Measurements from ENCODE around the gene IL12A. TPM values are rescaled to one million over a fixed set of nuclear protein-coding genes. Genes with fewer than 3 reads are reported as not detected.

IL12A gene
- total RNA-seq, 1 donor from 2014 or later, result 0.52 TPM

GRCh38 chr3:160027541-160028195 is 39.0 kb downstream of the IL12A start:
- H3K9ac ChIP-seq (ENCODE audit: low read depth in 1 of 3, low read length in 3 of 3), result no peak overlapping the region
- H3K4me3 ChIP-seq (ENCODE audit: low read length in 3 of 3), result no peak overlapping the region
- H3K4me1 ChIP-seq (ENCODE audit: control insufficient read depth in 3 of 3, insufficient read depth in 3 of 3, low read length in 3 of 3), result no peaks in the 10 kb centered on the region
- H3K27ac ChIP-seq (ENCODE audit: low read depth, low read length), result no peak overlapping the region
- H3K27me3 ChIP-seq (ENCODE audit: control insufficient read depth in 3 of 3, insufficient read depth in 3 of 3, low read length in 3 of 3), result no peaks in the 10 kb centered on the region
- H3K9me3 ChIP-seq (ENCODE audit: control insufficient read depth in 3 of 3, low read length in 3 of 3), result no peaks in the 10 kb centered on the region
- H3K36me3 ChIP-seq (ENCODE audit: control insufficient read depth in 3 of 3, insufficient read depth in 3 of 3, low read length in 3 of 3), result no peaks in the 10 kb centered on the region

- Histone ChIP-seq H3K4me1 (ENCODE audit: control insufficient read depth in 3 of 3, insufficient read depth in 3 of 3, low read length in 3 of 3) (peaks cover 4 to 7% (median 6%) of the 10 kb centered on the region in 3 donors), H3K9ac (ENCODE audit: low read depth in 1 of 3, low read length in 3 of 3) (no peak overlapping the region), H3K27me3 (ENCODE audit: control insufficient read depth in 3 of 3, insufficient read depth in 3 of 3, low read length in 3 of 3) (peaks cover 13 to 25% (median 20%) of the 10 kb centered on the region in 3 donors), H3K36me3 (ENCODE audit: control insufficient read depth in 3 of 3, insufficient read depth in 3 of 3, low read length in 3 of 3) (no peaks in the 10 kb centered on the region), H3K9me3 (ENCODE audit: control insufficient read depth in 3 of 3, low read length in 3 of 3) (no peaks in the 10 kb centered on the region), H3K4me3 (ENCODE audit: low read length in 3 of 3) (no peak overlapping the region), H3K27ac (ENCODE audit: low read depth, low read length) (no peak overlapping the region)
Measured at GRCh38 chr3:160035757-160036156, 47.1 kb downstream of the IL12A start.

GRCh38 chr3:160038862-160039562 is 50.4 kb downstream of the IL12A start:
- H3K9ac ChIP-seq (ENCODE audit: low read depth in 1 of 3, low read length in 3 of 3), result peak overlapping the region in 1 of 3 donors; percentile 40
- H3K4me3 ChIP-seq (ENCODE audit: low read length in 3 of 3), result peak overlapping the region; percentile 19 to 61 (median 43)
- H3K27ac ChIP-seq (ENCODE audit: low read depth, low read length), result no peak overlapping the region
- peaks cover 0 to 5% (median 0%) of the 10 kb centered on the region in 3 donors for H3K9me3 ChIP-seq (ENCODE audit: control insufficient read depth in 3 of 3, low read length in 3 of 3)
- peaks cover 13 to 25% (median 20%) of the 10 kb centered on the region in 3 donors for H3K27me3 ChIP-seq (ENCODE audit: control insufficient read depth in 3 of 3, insufficient read depth in 3 of 3, low read length in 3 of 3)
- H3K36me3 ChIP-seq (ENCODE audit: control insufficient read depth in 3 of 3, insufficient read depth in 3 of 3, low read length in 3 of 3), result no peaks in the 10 kb centered on the region
- peaks cover 4 to 7% (median 6%) of the 10 kb centered on the region in 3 donors for H3K4me1 ChIP-seq (ENCODE audit: control insufficient read depth in 3 of 3, insufficient read depth in 3 of 3, low read length in 3 of 3)

GRCh38 chr3:160040181-160040580 is 51.5 kb downstream of the IL12A start:
- H3K4me3 ChIP-seq (ENCODE audit: low read length in 3 of 3), result no peak overlapping the region
- peaks cover 4 to 7% (median 6%) of the 10 kb centered on the region in 3 donors for H3K4me1 ChIP-seq (ENCODE audit: control insufficient read depth in 3 of 3, insufficient read depth in 3 of 3, low read length in 3 of 3)
- H3K9me3 ChIP-seq (ENCODE audit: control insufficient read depth in 3 of 3, low read length in 3 of 3), result peaks cover 0 to 5% (median 0%) of the 10 kb centered on the region in 3 donors
- no peaks in the 10 kb centered on the region for H3K36me3 ChIP-seq (ENCODE audit: control insufficient read depth in 3 of 3, insufficient read depth in 3 of 3, low read length in 3 of 3)
- H3K27ac ChIP-seq (ENCODE audit: low read depth, low read length), result no peak overlapping the region
- H3K9ac ChIP-seq (ENCODE audit: low read depth in 1 of 3, low read length in 3 of 3), result no peak overlapping the region
- H3K27me3 ChIP-seq (ENCODE audit: control insufficient read depth in 3 of 3, insufficient read depth in 3 of 3, low read length in 3 of 3), result peaks cover 13 to 25% (median 20%) of the 10 kb centered on the region in 3 donors

GRCh38 chr3:160041465-160041864 is 52.8 kb downstream of the IL12A start:
- no peaks in the 10 kb centered on the region for H3K36me3 ChIP-seq (ENCODE audit: control insufficient read depth in 3 of 3, insufficient read depth in 3 of 3, low read length in 3 of 3)
- H3K9me3 ChIP-seq (ENCODE audit: control insufficient read depth in 3 of 3, low read length in 3 of 3), result peaks cover 0 to 5% (median 0%) of the 10 kb centered on the region in 3 donors
- H3K27ac ChIP-seq (ENCODE audit: low read depth, low read length), result no peak overlapping the region
- H3K4me1 ChIP-seq (ENCODE audit: control insufficient read depth in 3 of 3, insufficient read depth in 3 of 3, low read length in 3 of 3), result peaks cover 4 to 7% (median 6%) of the 10 kb centered on the region in 3 donors
- H3K4me3 ChIP-seq (ENCODE audit: low read length in 3 of 3), result no peak overlapping the region
- H3K27me3 ChIP-seq (ENCODE audit: control insufficient read depth in 3 of 3, insufficient read depth in 3 of 3, low read length in 3 of 3), result peaks cover 13 to 25% (median 20%) of the 10 kb centered on the region in 3 donors
- H3K9ac ChIP-seq (ENCODE audit: low read depth in 1 of 3, low read length in 3 of 3), result no peak overlapping the region

- H3K4me1 ChIP-seq (ENCODE audit: control insufficient read depth in 3 of 3, insufficient read depth in 3 of 3, low read length in 3 of 3), result peaks cover 0 to 2% (median under 1%) of the 10 kb centered on the region in 3 donors
Measured at GRCh38 chr3:160044121-160044520, 55.5 kb downstream of the IL12A start.

More at GRCh38 chr3:160044121-160044520, 55.5 kb downstream of the IL12A start:
- Histone ChIP-seq H3K36me3 (ENCODE audit: control insufficient read depth in 3 of 3, insufficient read depth in 3 of 3, low read length in 3 of 3) (no peaks in the 10 kb centered on the region), H3K27me3 (ENCODE audit: control insufficient read depth in 3 of 3, insufficient read depth in 3 of 3, low read length in 3 of 3) (peaks cover 2 to 8% (median 7%) of the 10 kb centered on the region in 3 donors), H3K9me3 (ENCODE audit: control insufficient read depth in 3 of 3, low read length in 3 of 3) (peaks cover 0 to 5% (median 0%) of the 10 kb centered on the region in 3 donors), H3K4me3 (ENCODE audit: low read length in 3 of 3) (no peak overlapping the region), H3K27ac (ENCODE audit: low read depth, low read length) (no peak overlapping the region), H3K9ac (ENCODE audit: low read depth in 1 of 3, low read length in 3 of 3) (no peak overlapping the region)

Other genes with a start within 250 kb of the IL12A start
- gene SCHIP1, start 149.0 kb upstream of the IL12A start, total RNA-seq, result 11.0 TPM
- gene C3orf80, start 236.6 kb downstream of the IL12A start, total RNA-seq, result not detected